AG08396 (cell line): ENCODE data around the gene BOC.
A peak's percentile ranks its signal among the peaks of the same experiment; 100 is the strongest.

ENCODE experiments used
- DNase-seq: peaks from one replicate; pipeline ENCODE4 v3.0.0; 2012; ENCODE audit warnings: low spot score, mixed read lengths

The BOC gene

DNA sequence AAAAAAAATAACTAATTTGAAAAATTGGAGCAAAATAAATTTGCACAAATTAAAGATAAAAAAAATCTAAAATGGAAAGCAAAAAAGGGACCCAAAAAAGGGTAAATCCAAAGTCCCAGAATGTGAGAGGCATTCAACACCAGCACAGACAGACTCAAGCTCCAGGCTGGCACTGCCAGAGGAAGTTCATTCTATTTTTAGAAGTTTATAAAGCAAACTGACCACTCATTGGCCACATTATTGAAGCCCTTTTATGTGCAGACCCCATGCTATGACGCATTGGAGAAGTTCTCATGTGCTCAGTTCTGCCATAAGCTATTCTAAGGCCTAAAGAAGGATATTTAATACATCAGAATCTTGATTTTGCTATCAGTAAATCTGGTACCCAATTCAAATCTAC is 17.6 kb upstream of the BOC start:
- no peak for DNase-seq

DNA sequence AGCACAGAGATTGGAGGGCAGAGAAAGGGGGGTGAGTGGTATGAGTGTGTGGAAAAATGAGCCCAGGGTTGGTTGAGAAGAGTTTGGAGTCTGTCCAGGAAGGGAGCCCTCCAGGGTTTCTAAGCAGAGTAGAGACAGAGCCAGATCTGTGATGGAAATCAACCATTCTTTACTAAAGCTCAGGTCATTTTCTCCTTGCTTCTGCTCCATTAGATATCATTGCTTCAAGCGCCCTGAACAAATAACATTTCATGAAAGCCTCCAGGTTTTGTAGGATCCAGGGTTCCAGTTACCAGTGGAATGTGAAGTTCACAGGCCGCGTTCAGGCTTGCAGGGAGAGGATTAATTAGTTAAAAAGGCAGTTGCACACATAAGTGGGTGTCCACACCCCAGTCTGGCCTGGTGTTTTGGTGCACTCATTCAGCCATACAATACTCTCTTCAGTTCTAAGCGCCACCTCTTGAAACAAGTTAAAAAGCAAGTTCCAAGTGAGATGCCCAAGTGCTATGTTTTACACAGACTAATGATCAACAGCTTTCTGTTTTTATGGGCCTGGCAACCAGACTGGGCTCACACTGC is 16.4 kb upstream of the BOC start:
- no peak for DNase-seq

DNA sequence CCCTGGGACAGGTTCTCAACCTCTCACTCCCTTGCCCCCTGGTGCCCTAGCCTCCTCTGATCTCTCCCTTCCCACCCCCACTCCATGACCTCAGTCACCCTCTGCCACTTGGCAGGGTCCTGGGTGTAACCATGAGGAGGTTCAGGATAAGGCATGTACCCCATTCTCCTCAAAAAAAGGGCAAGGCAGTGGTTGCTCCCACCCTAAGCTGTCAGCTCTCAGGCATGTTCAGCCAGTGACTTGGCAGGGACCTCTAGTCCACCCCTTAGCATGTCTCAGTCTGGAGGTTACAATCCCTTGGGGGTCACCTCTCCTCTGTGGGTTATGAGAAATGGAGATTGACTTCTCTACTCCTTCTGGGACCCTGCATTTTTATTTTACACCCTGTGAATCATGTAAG is 11.0 kb upstream of the BOC start:
- no peak for DNase-seq

DNA sequence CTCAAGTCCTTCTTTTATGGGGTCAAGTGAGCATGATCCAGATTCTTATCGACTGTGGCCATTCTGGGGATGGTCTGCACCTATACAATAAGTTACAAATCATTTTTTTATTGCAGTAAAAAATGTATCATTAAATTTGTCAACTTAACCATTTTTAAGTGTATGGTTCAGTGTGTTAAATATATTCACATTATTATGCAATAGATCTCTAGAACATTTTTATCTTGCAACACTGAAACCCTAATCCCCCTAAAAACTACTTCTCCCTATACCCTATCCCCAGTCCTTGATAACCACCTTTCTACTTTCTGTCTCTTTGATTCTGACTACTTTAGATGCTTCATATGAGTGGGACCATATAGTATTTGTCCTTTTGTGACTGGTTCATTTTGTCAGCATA is 10.4 kb upstream of the BOC start:
- no peak for DNase-seq

DNA sequence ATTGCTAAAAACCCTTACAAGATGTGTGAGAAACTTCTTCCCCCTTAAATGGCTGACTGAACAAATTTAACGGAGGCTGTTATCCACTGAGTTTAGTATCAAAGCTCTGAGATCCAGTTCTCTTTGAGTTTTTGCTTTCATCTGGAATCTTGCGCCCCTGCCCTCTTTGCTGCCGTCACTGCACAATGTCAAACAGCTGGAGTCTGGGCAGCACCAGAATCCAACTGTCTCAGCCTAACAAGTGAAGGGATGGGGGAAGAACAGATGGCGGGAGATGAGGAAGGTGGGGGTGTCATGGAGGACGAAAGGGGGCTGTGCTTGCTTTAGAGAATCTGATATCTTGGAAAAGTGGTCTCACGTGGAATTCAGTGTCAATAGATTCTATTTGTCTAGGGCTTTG is 7.0 kb upstream of the BOC start:
- no peak for DNase-seq

DNA sequence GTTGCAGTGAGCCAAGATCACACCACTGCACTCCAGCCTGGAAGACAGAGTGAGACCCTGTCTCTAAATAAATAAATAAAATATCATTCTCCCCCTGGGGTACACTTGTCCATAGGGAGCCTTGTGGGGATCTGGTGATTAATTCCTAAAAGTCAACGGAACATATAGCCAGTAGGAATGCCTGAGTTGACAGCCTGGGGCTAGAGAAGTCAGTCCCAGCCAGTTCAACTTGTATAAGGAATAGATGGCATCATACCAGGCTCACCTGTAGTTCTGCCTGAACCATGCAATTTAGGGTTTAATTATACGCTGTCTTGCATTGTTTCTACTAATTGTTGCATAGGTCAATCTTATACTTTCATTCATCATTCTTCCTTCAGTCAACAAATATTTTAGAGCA is 5.9 kb upstream of the BOC start:
- DNase-seq, result no peak

DNA sequence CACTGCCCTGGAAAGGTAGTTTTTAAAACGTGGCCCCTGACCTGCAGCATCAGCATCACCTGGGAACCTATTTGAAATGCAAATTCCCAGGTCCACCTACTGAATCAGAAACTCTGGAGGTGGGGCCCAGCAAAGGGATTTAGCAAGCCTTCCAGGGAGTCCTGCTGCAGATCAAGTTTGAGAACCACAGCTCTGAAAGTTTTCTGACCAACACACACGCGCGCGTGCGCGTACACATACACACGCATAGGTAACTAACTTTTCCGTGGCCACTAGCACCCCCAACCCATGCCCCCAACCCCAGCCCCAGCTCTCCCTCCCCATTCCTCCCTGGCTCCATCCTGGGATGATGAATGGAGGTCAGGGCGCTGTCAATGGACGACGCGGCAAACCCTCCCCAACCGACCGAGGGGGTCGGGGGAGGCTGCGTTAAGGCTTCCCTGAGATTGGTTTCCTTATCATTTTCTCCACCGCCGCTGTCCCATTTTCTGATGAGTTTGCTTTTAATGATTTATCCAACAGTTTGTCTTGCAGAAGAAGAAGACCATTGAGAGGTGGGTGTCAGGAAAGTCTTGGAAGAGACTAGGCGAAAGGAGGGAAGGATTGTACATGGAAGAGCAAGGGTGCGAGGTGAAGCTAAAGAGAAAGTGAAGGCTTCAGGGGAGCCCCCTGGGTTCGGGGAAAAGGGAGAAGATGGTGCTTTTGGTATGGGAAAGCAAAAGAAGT is 590 bp upstream of the BOC start:
- no peak for DNase-seq

DNA sequence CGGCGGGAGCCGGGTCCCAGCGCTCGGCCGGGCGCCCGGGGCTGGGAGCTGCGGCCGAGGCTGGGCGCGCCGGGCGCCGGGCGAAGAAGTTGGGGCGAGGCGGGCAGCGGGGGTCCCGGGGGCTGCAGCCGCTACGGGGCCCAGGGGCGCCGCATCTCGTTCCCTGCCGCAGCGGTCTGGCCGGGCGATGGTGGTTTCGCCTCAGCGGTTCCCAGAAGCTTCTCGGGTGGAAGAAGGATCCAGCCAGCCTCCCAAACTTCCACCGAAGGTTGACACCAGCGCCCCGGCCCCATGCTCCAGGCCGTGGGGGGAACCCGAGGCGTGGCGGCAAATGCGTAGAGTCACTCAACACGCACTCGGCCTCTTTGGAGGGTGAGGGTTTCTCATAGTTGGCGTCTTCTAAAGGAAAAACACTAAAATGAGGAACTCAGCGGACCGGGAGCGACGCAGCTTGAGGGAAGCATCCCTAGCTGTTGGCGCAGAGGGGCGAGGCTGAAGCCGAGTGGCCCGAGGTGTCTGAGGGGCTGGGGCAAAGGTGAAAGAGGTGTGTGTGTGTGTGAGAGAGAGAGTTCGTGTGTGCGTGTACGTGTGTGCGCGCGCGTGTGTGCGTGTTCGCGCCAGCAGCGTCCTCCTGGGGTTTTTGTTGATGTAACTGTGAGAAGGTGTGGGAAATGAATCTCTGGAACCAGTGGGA is 940 bp downstream of the BOC start:
- DNase-seq, result peak; percentile 45

DNA sequence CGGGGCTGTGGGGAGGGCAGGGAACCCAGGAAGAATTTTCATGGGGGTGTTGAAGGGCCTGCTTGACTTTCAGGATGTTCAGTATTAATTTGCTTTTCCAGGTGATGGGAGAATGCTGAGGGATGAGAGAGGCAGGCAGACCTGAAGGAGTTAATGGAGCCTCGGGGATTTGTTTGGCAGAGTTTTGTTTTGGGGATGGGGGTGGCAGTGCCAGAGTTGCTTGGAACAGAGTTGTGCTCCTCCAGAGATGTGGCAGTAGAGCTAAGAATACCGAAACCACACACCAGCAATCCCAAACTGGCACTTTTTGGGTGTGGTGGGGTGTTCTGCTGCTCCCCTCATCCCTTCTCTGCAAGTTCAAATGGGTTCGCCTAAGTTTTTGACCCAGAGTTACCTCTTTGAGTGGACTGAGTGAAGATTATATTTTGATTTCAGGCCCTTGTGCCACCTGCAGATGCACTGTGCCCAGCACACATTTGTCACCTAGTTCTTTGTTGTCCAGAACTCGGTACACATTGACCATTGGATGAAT is 1.6 kb downstream of the BOC start:
- DNase-seq, result no peak

DNA sequence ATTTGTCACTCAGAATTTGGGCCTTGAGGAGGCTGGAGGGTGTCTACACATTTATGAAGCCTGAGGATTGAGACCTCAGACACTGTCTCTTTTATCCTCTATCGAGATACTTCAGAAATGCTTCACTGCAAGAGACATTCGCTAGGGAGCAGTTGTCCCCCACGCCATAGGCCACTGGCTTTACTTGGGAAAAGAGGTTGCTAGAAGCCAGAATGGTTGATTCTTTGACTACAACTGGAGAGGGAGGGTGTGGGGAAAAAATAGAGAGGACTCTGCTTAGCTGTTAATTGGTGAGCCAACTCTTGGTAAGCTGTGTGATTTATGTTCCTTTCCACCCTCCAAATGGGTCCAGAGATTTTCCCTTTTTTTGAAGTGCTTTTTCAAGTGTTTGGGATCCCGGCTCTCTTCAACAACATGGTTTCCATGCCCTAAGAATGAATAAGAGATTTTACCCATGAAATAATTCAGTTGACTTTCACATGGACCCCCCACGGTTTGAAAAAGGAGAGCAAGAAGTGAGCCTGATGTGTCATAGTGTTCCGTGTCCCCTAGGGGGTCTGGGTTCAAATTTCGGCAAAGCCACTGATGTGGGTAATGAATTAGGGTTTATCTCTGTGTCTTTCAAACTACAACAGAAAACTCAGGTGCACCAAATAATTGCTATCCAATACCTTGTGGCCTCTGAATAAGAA is 2.7 kb downstream of the BOC start:
- DNase-seq, result no peak

DNA sequence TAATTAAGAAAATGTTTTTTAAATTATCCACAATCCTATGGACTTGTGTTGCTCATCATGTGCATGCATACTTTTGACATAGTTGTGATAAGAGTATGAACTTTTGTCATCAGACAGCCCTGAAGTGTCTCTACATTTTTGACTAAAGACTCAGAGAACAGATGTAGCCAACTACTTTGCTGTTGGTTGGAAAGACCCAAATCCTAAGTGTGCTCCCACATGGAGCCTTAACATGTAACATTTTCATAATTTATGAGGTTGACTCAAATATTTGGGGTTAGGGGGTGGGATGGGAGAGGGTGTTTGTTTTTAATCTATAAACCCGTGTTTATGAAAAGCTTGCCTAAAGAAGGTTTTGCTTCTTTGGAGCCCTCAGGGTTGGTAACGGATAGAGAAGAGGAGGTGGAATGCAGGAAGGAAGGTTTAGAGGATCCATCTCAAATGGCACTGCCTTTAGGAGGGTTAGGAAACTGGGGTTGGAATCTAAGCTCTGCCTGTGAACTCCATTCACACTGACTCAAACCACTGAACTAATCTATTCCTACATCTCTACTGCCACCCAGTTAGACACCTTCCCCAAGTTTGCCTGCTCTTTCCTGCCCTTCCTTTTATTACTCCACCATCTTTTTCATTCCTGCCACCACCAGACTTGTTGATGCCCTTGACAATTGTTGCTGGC is 3.7 kb downstream of the BOC start:
- DNase-seq, result peak; percentile 45

DNA sequence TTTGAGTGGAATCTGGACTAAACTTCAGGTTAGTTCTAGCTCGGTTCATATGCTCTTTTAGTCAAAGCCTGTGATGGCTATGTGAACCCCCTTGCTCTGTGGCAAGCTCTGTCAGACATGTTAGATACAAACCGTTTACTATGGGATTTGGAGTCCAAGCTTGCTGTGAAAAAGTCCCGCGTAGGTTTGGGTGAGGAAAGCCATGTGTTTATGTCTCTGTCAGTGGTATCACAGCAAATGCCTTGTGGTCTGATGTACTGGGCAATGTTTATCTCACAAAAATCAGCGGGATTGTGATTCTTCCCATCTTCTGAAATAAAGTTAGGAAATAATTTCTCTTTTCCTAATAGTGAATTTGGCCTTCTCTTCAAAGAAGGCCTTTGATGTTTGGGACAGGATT is 5.0 kb downstream of the BOC start:
- no peak for DNase-seq

DNA sequence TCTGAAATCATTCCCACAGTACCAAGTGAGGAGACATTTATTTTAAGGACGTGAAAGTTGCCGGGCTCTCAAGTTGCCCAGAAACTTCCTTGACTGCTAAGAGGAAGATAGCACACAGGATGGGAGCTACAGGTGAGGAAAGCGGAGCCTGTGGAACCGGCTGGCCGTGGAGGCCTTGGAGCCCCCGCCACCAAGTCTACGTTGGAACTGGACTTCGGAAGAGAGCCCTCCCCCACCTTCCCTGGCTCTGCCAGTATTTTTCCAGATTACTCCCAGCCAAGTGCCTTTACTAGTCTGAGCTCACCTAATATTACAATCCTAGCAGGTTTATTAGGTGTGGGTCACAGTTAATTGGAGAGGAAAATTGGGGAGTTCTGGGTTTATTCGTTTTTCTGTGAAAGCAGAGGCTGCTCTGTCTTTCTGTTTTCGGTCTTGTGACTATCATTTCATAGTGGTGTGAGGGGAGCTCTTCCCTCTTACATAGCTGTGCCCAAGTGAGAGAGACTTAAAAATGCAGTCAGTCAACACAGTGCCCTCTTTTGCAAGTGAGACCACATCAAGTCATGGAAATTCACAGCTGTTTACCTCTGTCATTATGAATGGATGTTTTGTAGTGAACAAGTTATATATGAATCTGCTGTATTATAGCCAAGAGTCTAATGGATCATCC is 6.8 kb downstream of the BOC start:
- DNase-seq, result no peak

DNA sequence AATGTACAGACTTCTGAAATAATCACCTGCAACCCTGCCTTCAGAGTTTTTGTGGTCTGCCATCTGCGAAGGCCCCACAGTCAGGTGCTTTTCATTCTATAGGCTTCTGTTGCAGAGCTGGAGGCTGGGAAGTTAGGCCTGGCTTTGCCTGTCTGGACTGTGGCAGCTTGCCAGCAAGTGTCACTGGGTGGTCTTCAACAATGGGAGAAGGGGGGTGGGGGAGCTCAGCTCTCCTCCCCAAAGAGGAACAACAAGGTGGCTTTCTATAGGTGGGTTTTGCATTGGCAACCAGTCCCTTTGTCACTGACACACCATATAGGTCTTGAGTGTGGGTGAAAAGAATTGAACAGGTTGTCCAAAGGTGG is 7.3 kb downstream of the BOC start:
- DNase-seq, result no peak

DNA sequence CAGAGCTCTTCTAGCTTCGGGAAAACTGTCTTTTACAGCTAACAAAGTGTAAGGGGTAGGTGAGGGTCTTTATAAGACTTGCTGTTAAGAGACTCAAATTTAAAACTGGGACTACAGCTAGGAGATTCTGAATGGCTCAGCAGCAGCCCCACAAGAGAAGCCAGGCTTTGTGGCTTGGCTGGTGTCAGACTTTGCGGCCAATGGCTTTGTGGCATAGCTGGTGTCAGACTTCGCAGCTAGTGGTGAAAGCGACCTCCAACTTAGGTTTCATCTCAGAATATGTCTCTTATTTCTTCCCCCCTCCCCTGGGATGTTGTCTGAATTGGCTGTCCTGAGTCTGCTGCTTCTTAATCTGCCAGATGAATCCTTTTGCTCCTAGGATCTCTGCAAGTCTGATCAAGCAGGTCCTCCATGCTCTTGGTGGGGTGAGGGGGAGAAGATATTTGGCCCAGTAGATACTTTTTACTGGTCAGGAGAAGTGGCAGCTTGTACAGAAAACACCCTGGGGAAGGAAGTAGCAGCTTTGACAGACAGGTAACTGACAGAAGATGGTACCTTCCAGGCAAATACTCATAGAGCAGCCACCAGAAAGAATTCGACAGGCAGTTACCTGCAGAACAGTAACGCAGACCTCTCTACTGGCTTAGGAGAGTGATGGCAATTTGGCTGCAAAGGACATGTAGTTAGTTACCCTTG is 8.4 kb downstream of the BOC start:
- no peak for DNase-seq

DNA sequence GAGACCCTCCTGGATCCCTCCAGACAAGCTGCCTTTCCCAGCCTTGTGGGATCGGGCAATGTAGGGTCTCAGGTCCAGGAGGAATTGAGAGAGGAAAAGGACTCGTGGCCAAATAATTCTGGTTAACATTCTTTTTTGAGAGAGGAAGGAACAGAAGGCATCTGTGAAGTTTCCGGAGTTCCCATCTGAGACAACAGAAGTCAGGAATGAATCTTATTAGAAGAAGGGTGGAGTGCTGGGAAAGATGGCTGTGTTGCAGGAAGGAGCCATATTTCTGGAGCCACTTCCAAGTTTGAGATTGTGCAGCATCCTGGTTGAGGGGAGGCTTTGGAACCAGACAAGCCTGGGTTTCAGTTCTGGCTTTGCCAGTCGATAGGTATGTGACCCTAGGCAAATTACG is 9.4 kb downstream of the BOC start:
- DNase-seq, result no peak

DNA sequence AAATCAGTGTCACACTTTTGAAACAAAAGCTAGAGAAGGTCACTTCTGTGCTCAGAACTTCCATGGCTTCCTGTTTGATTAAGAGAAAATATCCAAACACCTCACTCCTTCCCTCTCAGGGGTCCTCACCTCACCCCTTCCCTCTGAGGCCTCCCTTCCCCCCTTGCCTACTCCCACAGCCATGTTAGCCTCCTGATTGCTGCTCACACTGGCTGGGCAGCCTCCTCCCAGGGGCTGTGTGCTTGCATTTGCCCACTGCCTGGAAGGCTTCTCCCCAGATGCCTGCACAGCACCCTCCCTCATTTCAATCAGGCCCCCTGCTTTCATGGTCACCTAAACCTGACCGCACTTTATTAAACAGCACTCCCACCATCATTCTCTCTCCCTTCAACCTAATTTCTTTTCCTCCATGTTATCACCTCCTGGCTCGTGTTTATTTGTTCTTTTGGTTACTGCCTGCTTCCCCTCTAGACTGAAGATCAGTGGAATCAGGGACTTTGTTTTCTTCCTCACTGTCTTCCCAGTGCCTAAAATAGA is 10.4 kb downstream of the BOC start:
- DNase-seq, result no peak

DNA sequence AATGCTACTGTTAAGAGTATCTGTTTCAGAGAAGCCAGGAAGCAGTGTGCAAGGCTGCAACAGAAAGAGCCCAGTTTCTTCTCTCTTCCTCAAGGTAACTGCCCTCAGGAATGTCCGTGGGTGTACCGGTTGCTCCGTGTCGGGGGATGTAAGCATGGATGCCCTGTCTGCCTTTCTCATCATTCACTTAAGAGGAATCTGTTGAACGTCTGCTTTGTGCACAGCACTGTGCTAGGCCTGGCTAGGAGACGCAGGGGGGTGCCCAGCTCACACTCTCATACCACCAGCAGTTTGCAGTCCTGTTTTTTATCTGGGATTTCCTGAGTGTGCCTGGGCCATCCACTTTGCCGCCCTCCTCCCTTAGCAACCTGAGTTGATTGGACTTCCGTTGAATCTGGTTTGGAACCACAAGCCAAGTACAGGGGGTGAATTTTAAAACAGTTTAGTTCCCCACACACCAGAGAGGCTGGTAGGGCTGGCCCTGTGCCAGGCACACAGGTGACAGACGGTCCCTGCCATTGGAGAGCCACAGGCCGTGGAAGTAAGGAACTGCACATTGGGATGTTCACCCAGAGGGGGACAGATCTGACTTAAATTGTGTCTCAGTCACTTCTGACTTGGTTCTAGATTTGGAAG is 11.2 kb downstream of the BOC start:
- no peak for DNase-seq

DNA sequence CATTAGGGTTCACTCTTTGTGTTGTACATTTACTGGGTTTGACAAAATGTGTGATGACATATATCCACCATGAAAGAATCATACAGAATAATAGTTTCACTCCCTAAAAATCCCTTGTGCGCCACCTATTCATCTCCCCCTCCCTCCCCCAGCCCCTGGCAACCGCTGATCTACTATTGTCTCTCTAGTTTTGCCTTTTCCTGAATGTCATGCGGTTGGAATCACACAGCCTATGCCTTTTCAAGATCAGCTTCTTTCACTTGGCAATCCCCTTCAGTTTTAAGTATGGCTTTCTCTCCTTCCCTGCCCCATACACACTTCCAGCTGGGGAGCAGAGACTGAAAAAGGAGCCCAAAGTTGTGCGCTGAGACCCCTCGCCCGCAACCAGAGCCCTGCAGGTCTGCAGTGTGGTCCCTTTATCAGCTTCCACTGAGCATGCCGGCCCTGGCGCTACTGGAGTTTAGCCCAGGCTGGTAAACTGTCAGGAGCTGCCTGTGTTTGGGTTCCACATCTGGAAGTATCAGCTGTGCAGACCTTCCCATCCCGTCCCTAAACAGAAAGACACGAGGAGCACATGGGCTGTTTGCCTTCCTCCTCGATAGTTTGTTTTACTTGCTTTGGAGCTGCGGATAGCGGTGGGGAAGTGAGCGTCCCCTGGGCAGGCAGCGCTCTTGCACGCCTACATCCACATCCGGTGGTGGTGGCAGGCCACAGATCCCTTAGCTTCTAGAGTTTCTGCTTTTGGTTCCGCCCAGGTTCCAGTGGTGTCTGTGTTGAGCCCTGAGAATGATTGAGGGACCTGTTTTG is 12.3 kb downstream of the BOC start:
- DNase-seq, result peak; percentile 47
